Endothelial cell of umbilical vein (primary cell): Measurements from ENCODE around the gene METRN. TPM values are rescaled to one million over a fixed set of nuclear protein-coding genes. Genes with fewer than 3 reads are reported as not detected.

Experiments used
- BruUV-seq: library from RNA; stranded (reverse); fragments of 400-500 nt; replicated peaks from 2 replicates; lab custom pipeline; 2021; lab: Mats Ljungman, UMichigan
- CTCF ChIA-PET: fragments of 300-600, 350-600 bp; sonication (Branson Sonifier 250); formaldehyde crosslinking; loops from one replicate; lab custom pipeline; 2021; ENCODE audit warnings: antibody characterized with exemption, inconsistent platforms; lab: Charles Lee
- POLR2A ChIA-PET: fragments of 300-600, 350-600 bp; sonication (Branson Sonifier 250); formaldehyde crosslinking; loops from one replicate; lab custom pipeline; 2021; ENCODE audit warnings: antibody characterized with exemption, inconsistent platforms; lab: Charles Lee
- DNase-seq: peaks from one replicate; pipeline ENCODE4 v3.0.0-alpha.2; 2011; ENCODE audit warnings: low read depth, low spot score
- FAIRE-seq: peaks from 2 replicates; lab custom pipeline; 2011; peaks lifted over from hg19 to GRCh38; lab: Jason Lieb, UNC
- H2AFZ ChIP-seq: 2 replicates; pipeline ENCODE4 v1.6.0; 2012; ENCODE audit warnings: low read depth, low read length, control low read depth, inconsistent platforms
- H3K27ac ChIP-seq: 2 replicates; pipeline ENCODE4 v1.5.1; 2011; ENCODE audit warnings: low read depth, mild to moderate bottlenecking, control low read depth, low read length, moderate library complexity; ENCODE audit not compliant: insufficient read depth
- H3K27me3 ChIP-seq, 2 experiments: 2 replicates each; pipeline versions ENCODE4 v1.6.0 to v1.6.1; 2011; ENCODE audit warnings: low read length in 2 of 2, mixed read lengths in 1 of 2; ENCODE audit not compliant: control insufficient read depth in 2 of 2, insufficient read depth in 2 of 2
- H3K36me3 ChIP-seq, 2 experiments: 2 replicates in 1 of 2; 3 replicates in 1 of 2; pipeline ENCODE4 v1.5.1; 2011; ENCODE audit warnings: low read length in 2 of 2, mild to moderate bottlenecking in 1 of 2, moderate library complexity in 1 of 2; ENCODE audit not compliant: control insufficient read depth in 2 of 2, insufficient read depth in 2 of 2; ENCODE audit errors: extremely low read depth in 1 of 2
- H3K4me1 ChIP-seq: 3 replicates; pipeline ENCODE4 v1.5.1; 2011; ENCODE audit warnings: mild to moderate bottlenecking, low read length; ENCODE audit not compliant: control insufficient read depth, insufficient read depth; ENCODE audit errors: extremely low read depth
- H3K4me2 ChIP-seq: 2 replicates; pipeline ENCODE4 v1.6.1; 2011; ENCODE audit warnings: low read length, control low read depth, mixed read lengths; ENCODE audit not compliant: insufficient read depth
- H3K4me3 ChIP-seq, 3 experiments: fragments of 200-600 bp in 1 of 3; sonication (generic), shearing (Covaris generic) in 1 of 3; replicated peaks in 1 of 3; 2 replicates each; pipeline ENCODE4 v1.5.1; 2011 to 2016; ENCODE audit warnings: control low read depth in 3 of 3, low read length in 3 of 3, mild to moderate bottlenecking in 2 of 3, inconsistent platforms in 1 of 3, low read depth in 1 of 3, moderate library complexity in 1 of 3; ENCODE audit not compliant: insufficient read depth in 1 of 3
- H3K79me2 ChIP-seq: 2 replicates; pipeline ENCODE4 v1.6.0; 2012; ENCODE audit warnings: low read length, inconsistent platforms; ENCODE audit not compliant: control insufficient read depth, insufficient read depth
- H3K9ac ChIP-seq: replicated peaks from 2 replicates; pipeline ENCODE3; 2011; ENCODE audit warnings: low read length, control low read depth; ENCODE audit not compliant: insufficient read depth; ENCODE audit errors: extremely low read depth
- H3K9me1 ChIP-seq: replicated peaks from 3 replicates; pipeline ENCODE4 v1.6.0; 2011; ENCODE audit warnings: mild to moderate bottlenecking, low read length; ENCODE audit not compliant: control insufficient read depth, insufficient read depth; ENCODE audit errors: extremely low read depth
- H3K9me3 ChIP-seq: replicated peaks from 2 replicates; pipeline ENCODE4 v1.5.1; 2012; ENCODE audit warnings: low read length, inconsistent platforms; ENCODE audit not compliant: control insufficient read depth, insufficient read depth
- H4K20me1 ChIP-seq: replicated peaks from 2 replicates; pipeline ENCODE3; 2011; ENCODE audit warnings: mild to moderate bottlenecking, low read length; ENCODE audit not compliant: control insufficient read depth, insufficient read depth; ENCODE audit errors: extremely low read depth
- CTCF ChIP-seq, 2 donors: IDR thresholded peaks; 1 replicate in 1 of 2; 2 replicates in 1 of 2; pipeline ENCODE4 v1.5.1; 2011; ENCODE audit warnings: low read length in 2 of 2, mild to moderate bottlenecking in 2 of 2, moderate library complexity in 2 of 2, control low read depth in 1 of 2, inconsistent platforms in 1 of 2, low read depth in 1 of 2; ENCODE audit not compliant: insufficient read depth in 1 of 2; ENCODE audit errors: extremely low read depth in 1 of 2
- EZH2 ChIP-seq: IDR thresholded peaks from 2 replicates; pipeline ENCODE4 v1.6.1; 2012; ENCODE audit warnings: borderline replicate concordance, low read depth, mild to moderate bottlenecking, moderate library complexity, low read length, inconsistent platforms; ENCODE audit not compliant: severe bottlenecking
- FOS ChIP-seq: IDR thresholded peaks from 2 replicates; pipeline ENCODE4 v1.6.1; 2011; ENCODE audit warnings: mild to moderate bottlenecking, low read length, moderate library complexity, borderline replicate concordance; ENCODE audit not compliant: insufficient read depth
- GATA2 ChIP-seq: IDR thresholded peaks from 2 replicates; pipeline ENCODE4 v1.7.0; 2011; ENCODE audit warnings: low read depth, mild to moderate bottlenecking, moderate library complexity, mixed read lengths, low read length; ENCODE audit not compliant: insufficient read length, insufficient read depth
- JUN ChIP-seq: IDR thresholded peaks from 2 replicates; pipeline ENCODE4 v1.6.1; 2011; ENCODE audit warnings: borderline replicate concordance, low read depth; ENCODE audit not compliant: insufficient read length, insufficient read depth
- MAX ChIP-seq: IDR thresholded peaks from 2 replicates; pipeline ENCODE4 v1.6.1; 2011; ENCODE audit not compliant: insufficient read depth, insufficient read length
- MYC ChIP-seq: IDR thresholded peaks from one replicate; pipeline ENCODE4 v1.6.1; 2011; ENCODE audit warnings: mild to moderate bottlenecking, low read depth, low read length
- POLR2A ChIP-seq: IDR thresholded peaks from 2 replicates; pipeline ENCODE4 v1.6.1; 2012; ENCODE audit warnings: low read depth, mild to moderate bottlenecking, control low read depth, low read length
- POLR2AphosphoS5 ChIP-seq: IDR thresholded peaks from 2 replicates; pipeline ENCODE4 v1.6.1; 2012; ENCODE audit warnings: low read depth, mild to moderate bottlenecking, control low read depth, low read length, moderate library complexity; ENCODE audit not compliant: insufficient read depth
- dilution Hi-C: fragments of 300-500 bp; cut with MboI; formaldehyde crosslinking; loops from one replicate; pipeline ENCODE4 v1.15.0; 2019; ENCODE audit warnings: low sequenced_read_pairs; ENCODE audit not compliant: extremely low pct_ligation_motif_present
- intact Hi-C: fragments of 100-400 bp; cut with micrococcal nuclease; formaldehyde crosslinking; loops from one replicate; pipeline ENCODE4 v1.10.0; 2022
- polyA plus RNA-seq, 4 experiments: library from polyadenylated mRNA; depleted of rRNA in 3 of 4; stranded (reverse) in 3 of 4; unstranded in 1 of 4; fragments of >200 nt; gene quantifications; 2 replicates each; pipeline versions ENCODE4 v1.2.1 to v1.2.3, GENCODE V29; 2011 to 2012; ENCODE audit warnings: missing spikeins in 1 of 4
- total RNA-seq: library from RNA; stranded (reverse); gene quantifications from 2 replicates; pipeline ENCODE4 v1.2.3, GENCODE V29; 2021

The METRN gene
- total and polyA plus RNA-seq, 2 donors (not counting 3 experiments of a cell fraction or from before 2014, with no cell fraction given): 10.0 to 16.1 TPM

- POLR2A ChIA-PET: no interaction called here
- no peaks in the 10 kb centered on the region for H3K79me2 ChIP-seq
- H3K27ac ChIP-seq: no peak overlapping the region
- H3K9ac ChIP-seq: no peak overlapping the region
- no peak overlapping the region for H2AFZ ChIP-seq
- H3K9me3 ChIP-seq: no peaks in the 10 kb centered on the region
- dilution Hi-C loops (no loop called here), intact Hi-C loops (no loop called here)
- FAIRE-seq: no peak
- H3K9me1 ChIP-seq: no peaks in the 10 kb centered on the region
- H3K4me3 ChIP-seq: no peak overlapping the region
- peaks cover 6% of the 10 kb centered on the region for H3K4me1 ChIP-seq
- no peaks in the 10 kb centered on the region for H4K20me1 ChIP-seq
- CTCF ChIA-PET: no interaction called here
- TF ChIP-seq FOS (no peak), POLR2A (no peak), GATA2 (no peak), EZH2 (no peak), CTCF (IDR thresholded peaks at IDR 0.05; ENCODE audit: extremely low read depth in 1 of 2, insufficient read depth in 1 of 2, low read depth in 1 of 2, low read length in 2 of 2) (no peak), MAX (no peak), MYC (no peak), POLR2AphosphoS5 (no peak), JUN (no peak)
- H3K36me3 ChIP-seq: no peaks in the 10 kb centered on the region
- H3K4me2 ChIP-seq: no peak overlapping the region
- H3K27me3 ChIP-seq: peaks cover 32 to 34% of the 10 kb centered on the region in 2 experiments
- BruUV-seq: no TSS peak
- no peak for DNase-seq
These were observed 21.6 kb upstream of the METRN start for GRCh38 chr16:693364-693763.
